SKM-1 (cell line): ENCODE measurements around the gene SHB.

Source experiments
- DNase-seq: peaks from one replicate; lab custom pipeline; 2025; ENCODE audit not compliant: unreplicated experiment; lab: John Stamatoyannopoulos, UW

SHB gene

GRCh38 chr9:38010918-38011704 is 57.9 kb downstream of the SHB start:
- no peak for DNase-seq

- no peak for DNase-seq
Observed at GRCh38 chr9:38009990-38010389, 59.0 kb downstream of the SHB start.

GRCh38 chr9:38009035-38009501 is 60.0 kb downstream of the SHB start:
- DNase-seq = no peak

GRCh38 chr9:38008168-38009034 is 60.6 kb downstream of the SHB start:
- peak; percentile 9 for DNase-seq

GRCh38 chr9:38007016-38007415 is 62.0 kb downstream of the SHB start:
- no peak for DNase-seq

- no peak for DNase-seq
Observed at GRCh38 chr9:38006163-38006562, 62.9 kb downstream of the SHB start.

GRCh38 chr9:38004809-38005560 is 64.0 kb downstream of the SHB start:
- DNase-seq = no peak

- DNase-seq = no peak
Observed at GRCh38 chr9:38003946-38004808, 64.8 kb downstream of the SHB start.

- DNase-seq = no peak
Observed at GRCh38 chr9:38003230-38003629, 65.8 kb downstream of the SHB start.

GRCh38 chr9:38001430-38001829 is 67.6 kb downstream of the SHB start:
- DNase-seq = no peak

- DNase-seq = no peak
Observed at GRCh38 chr9:38000735-38001134, 68.3 kb downstream of the SHB start.

GRCh38 chr9:38000332-38000731 is 68.7 kb downstream of the SHB start:
- DNase-seq = no peak

- no peak for DNase-seq
Observed at GRCh38 chr9:37999588-38000189, 69.3 kb downstream of the SHB start.

- no peak for DNase-seq
Observed at GRCh38 chr9:37998881-37999587, 70.0 kb downstream of the SHB start.

- no peak for DNase-seq
Observed at GRCh38 chr9:37997636-37998374, 71.2 kb downstream of the SHB start.

- no peak for DNase-seq
Observed at GRCh38 chr9:37996819-37997217, 72.2 kb downstream of the SHB start.

GRCh38 chr9:37995961-37996818 is 72.8 kb downstream of the SHB start:
- DNase-seq = no peak

- DNase-seq = no peak
Observed at GRCh38 chr9:37995348-37995737, 73.7 kb downstream of the SHB start.
